Osteocyte (in vitro differentiated cells): Measurements from ENCODE around the gene JTB. TPM values are rescaled to one million over a fixed set of nuclear protein-coding genes. Genes with fewer than 3 reads are reported as not detected.
"Not testable (repeated sequence)": the region's sequence is repeated elsewhere in the genome, so short reads cannot be mapped to it uniquely, and the experiment has no call there.

Experiments used
- DNase-seq: peaks from one replicate; pipeline ENCODE4 v3.0.0; 2021; ENCODE audit warnings: mixed read lengths; ENCODE audit not compliant: unreplicated experiment; ENCODE audit errors: extremely low spot score
- H3K27ac Mint-ChIP-seq: one replicate; pipeline ENCODE4 v1.8.0; 2021; ENCODE audit warnings: mild to moderate bottlenecking, mixed read lengths; ENCODE audit not compliant: unreplicated experiment
- H3K27me3 Mint-ChIP-seq: one replicate; pipeline ENCODE4 v1.8.0; 2021; ENCODE audit warnings: mixed read lengths; ENCODE audit not compliant: unreplicated experiment
- H3K36me3 Mint-ChIP-seq: one replicate; pipeline ENCODE4 v1.8.0; 2021; ENCODE audit warnings: mixed read lengths; ENCODE audit not compliant: unreplicated experiment
- H3K4me1 Mint-ChIP-seq: one replicate; pipeline ENCODE4 v1.8.0; 2021; ENCODE audit warnings: mixed read lengths; ENCODE audit not compliant: unreplicated experiment
- H3K4me3 Mint-ChIP-seq: one replicate; pipeline ENCODE4 v1.8.0; 2021; ENCODE audit warnings: mild to moderate bottlenecking, moderate library complexity, mixed read lengths; ENCODE audit not compliant: unreplicated experiment
- H3K9me3 Mint-ChIP-seq: one replicate; pipeline ENCODE4 v1.8.0; 2021; ENCODE audit warnings: mixed read lengths; ENCODE audit not compliant: unreplicated experiment
- CTCF ChIP-seq: fragments of 200-600 bp; sonication (generic); IDR thresholded peaks from 2 replicates; pipeline ENCODE4 v1.5.0; 2021; ENCODE audit warnings: antibody characterized with exemption, mild to moderate bottlenecking, moderate library complexity
- long read RNA-seq: library from polyadenylated mRNA; unstranded; transcript quantifications from one replicate; pipeline ENCODE4 v2.0.0, GENCODE V29; 2021
- total RNA-seq: library from RNA; stranded (reverse); gene quantifications from 2 replicates; pipeline ENCODE4 v1.2.1, GENCODE V29; 2021

JTB gene
- total RNA-seq: 138 and 143 TPM in 2 replicates
- long read RNA-seq, transcript JTB-201 (5 exons, 1,287 nt): major isoform, 5 of 8 reads
- long read RNA-seq, partial matches to known transcripts: 0 of 8 reads
- long read RNA-seq, other reads (novel, unspliced or antisense): 3 of 8 reads

GRCh38 chr1:153977250-153978240 lies at the start of gene JTB:
Gene JTB (minus strand): TSS chr1:153977674. CDS start chr1:153977252, 422 bp downstream.
- Mint-ChIP-seq H3K36me3 (peaks cover 21% of the 10 kb centered on the region), H3K27ac (peak within 1 kb of the TSS; percentile 96), H3K4me3 (peak within 1 kb of the TSS; percentile 98), H3K9me3 (no peaks in the 10 kb centered on the region), H3K4me1 (peaks cover 31% of the 10 kb centered on the region), H3K27me3 (no peaks in the 10 kb centered on the region)
- TF ChIP-seq CTCF: no peak
- peak; percentile 91 for DNase-seq

- H3K4me1 Mint-ChIP-seq: no peaks in the 10 kb centered on the region
- H3K9me3 Mint-ChIP-seq: no peaks in the 10 kb centered on the region
- no peak for TF ChIP-seq CTCF
Observed at GRCh38 chr1:154019940-154020339, 42.5 kb upstream of the JTB start.

GRCh38 chr1:154019269-154019668 lies 41.8 kb upstream of the JTB start:
- Mint-ChIP-seq H3K4me1 (no peaks in the 10 kb centered on the region), H3K27me3 (no peaks in the 10 kb centered on the region), H3K36me3 (no peaks in the 10 kb centered on the region), H3K27ac (no peak overlapping the region), H3K4me3 (no peak overlapping the region), H3K9me3 (no peaks in the 10 kb centered on the region)
- TF ChIP-seq CTCF: no peak
- DNase-seq: no peak

More at GRCh38 chr1:154019940-154020339, 42.5 kb upstream of the JTB start:
- Mint-ChIP-seq H3K27ac (no peak overlapping the region), H3K36me3 (no peaks in the 10 kb centered on the region), H3K4me3 (no peak overlapping the region), H3K27me3 (no peaks in the 10 kb centered on the region)
- DNase-seq: no peak

- Mint-ChIP-seq H3K4me3 (no peak overlapping the region), H3K4me1 (no peaks in the 10 kb centered on the region), H3K27me3 (no peaks in the 10 kb centered on the region), H3K27ac (no peak overlapping the region), H3K9me3 (no peaks in the 10 kb centered on the region), H3K36me3 (no peaks in the 10 kb centered on the region)
- DNase-seq: no peak
- no peak for TF ChIP-seq CTCF
Observed at GRCh38 chr1:154014154-154014907, 36.9 kb upstream of the JTB start.

- not testable (repeated sequence) for DNase-seq, H3K27ac Mint-ChIP-seq, H3K27me3 Mint-ChIP-seq, H3K4me3 Mint-ChIP-seq, H3K36me3 Mint-ChIP-seq, H3K9me3 Mint-ChIP-seq, H3K4me1 Mint-ChIP-seq
Observed at GRCh38 chr1:154012543-154012942, 35.1 kb upstream of the JTB start.
